ENCODE measurements around the gene TPRG1L.
"Not testable (repeated sequence)": the region's sequence is repeated elsewhere in the genome, so short reads cannot be mapped to it uniquely, and the experiment has no call there.

The TPRG1L gene

DNA sequence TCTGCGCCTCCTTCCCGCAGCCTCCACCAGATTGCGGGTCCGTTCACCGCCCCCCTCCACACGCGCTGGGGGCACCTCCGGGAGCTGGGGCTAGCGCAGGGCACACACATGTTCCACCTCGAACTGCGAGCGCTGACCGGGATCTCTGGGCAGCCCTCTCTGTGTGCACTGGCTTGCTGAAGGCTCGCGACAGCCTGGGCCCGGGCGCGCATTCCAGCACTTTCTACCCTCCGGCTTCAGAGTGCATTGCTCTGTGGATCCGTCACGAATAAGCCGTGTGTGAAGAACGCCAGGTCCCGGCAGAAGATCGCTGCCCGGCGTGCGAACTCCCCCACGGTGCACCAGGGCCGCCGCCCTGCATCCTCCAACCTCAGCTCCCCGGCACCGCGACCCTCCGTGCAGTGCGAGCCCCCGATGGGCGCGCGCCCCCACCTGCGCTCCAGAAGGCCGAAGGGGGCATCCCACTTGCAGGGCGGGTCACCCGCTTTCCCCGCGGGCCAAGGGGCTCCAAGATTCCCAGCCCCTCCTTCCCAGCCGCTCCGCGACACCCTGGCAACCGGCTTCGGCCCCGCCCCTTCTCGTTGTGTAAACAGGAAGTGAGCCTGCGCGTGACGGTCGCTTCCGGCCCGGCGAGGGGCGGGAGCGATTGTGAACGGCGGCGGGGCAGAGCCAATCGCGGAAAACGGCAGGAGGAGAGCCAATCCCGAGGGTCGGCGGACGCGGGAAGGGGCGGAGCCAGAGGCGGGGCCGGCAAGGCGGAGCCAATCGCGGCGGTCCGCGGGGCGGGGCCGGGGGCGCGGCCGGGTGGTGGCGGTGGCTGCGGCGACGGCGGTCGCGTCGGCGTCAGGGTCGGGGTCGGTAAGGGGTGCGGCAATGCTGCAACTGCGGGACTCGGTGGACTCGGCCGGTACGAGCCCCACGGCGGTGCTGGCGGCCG lies at the start of gene TPRG1L:
Gene TPRG1L (plus strand): TSS at position 816 of the 937 bp plus-strand sequence. CDS start 58 bp downstream, at position 874.
- H3K4me3 ChIP-seq (ENCODE audit: low read depth, low read length), result peak within 1 kb of the TSS; percentile 91
- peak; percentile 96 for DNase-seq (ENCODE audit: low read depth)
- TF ChIP-seq, protein P1, sequence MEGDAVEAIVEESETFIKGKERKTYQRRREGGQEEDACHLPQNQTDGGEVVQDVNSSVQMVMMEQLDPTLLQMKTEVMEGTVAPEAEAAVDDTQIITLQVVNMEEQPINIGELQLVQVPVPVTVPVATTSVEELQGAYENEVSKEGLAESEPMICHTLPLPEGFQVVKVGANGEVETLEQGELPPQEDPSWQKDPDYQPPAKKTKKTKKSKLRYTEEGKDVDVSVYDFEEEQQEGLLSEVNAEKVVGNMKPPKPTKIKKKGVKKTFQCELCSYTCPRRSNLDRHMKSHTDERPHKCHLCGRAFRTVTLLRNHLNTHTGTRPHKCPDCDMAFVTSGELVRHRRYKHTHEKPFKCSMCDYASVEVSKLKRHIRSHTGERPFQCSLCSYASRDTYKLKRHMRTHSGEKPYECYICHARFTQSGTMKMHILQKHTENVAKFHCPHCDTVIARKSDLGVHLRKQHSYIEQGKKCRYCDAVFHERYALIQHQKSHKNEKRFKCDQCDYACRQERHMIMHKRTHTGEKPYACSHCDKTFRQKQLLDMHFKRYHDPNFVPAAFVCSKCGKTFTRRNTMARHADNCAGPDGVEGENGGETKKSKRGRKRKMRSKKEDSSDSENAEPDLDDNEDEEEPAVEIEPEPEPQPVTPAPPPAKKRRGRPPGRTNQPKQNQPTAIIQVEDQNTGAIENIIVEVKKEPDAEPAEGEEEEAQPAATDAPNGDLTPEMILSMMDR (IDR thresholded peaks at IDR 0.05; ENCODE audit: insufficient read depth, low read depth, low read length, missing control alignments), result no peak

DNA sequence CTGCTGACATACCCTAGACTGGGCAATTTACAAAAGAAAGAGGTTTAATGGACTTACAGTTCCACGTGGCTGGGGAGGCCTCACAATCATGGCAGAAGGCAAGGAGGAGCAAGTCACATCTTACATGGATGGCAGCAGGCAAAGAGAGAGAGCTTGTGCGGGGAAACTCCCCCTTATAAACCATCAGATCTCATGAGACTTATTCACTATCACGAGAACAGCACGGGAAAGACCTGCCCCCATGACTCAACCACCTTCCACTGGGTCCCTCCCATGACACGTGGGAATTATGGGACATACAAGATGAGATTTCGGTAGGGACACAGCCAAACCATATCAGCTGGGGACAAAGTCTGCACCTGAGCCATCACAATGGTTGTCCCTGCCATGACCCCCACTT lies 49.3 kb upstream of the TPRG1L start:
- not testable (repeated sequence) for H3K4me3 ChIP-seq (ENCODE audit: low read depth, low read length); DNase-seq (ENCODE audit: low read depth)

DNA sequence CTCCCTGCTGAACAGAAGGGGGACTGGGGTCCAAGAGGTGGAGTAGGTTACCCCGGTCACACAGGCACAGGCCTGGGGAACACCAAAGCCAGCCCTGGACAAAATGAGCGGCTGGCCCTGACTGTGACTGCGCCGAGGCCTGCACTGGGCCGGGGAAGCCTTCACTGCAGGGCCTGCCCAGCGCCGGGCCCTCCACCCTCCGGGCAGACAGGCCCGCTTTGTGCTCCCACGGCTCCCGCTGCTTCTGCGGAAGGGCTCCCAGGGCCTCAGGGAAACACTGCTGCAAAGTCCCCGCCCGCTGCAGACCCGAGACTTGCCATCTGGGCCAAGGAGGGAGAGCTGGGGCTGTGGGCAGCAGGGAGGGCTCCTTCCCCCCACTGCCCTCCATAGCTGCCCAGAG lies 48.8 kb upstream of the TPRG1L start:
- no peak for DNase-seq (ENCODE audit: low read depth)

DNA sequence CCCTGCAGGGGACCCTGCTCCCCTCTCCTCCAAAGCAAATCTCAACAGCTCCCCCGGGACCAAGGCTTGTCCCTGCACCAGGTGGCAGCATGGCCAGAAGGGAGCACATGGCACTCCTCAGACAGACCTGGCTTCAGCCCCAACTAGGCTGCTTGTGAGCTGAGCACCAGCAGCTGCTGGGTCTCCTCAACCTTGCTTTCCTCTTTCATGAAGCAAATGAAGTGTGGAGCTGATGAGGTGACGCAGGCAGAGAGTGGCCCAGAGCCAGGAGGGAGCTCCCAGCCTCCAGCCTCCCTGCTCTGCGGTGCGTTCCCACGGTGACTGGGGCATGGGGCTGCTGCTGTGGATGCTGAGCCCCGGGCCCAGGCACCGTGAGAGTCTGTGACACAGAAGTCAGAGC lies 47.5 kb upstream of the TPRG1L start:
- TF ChIP-seq, protein P1 (IDR thresholded peaks at IDR 0.05; ENCODE audit: insufficient read depth, low read depth, low read length, missing control alignments), result no peak
- DNase-seq (ENCODE audit: low read depth), result peak; percentile 9
- H3K4me3 ChIP-seq (ENCODE audit: low read depth, low read length), result no peak overlapping the region

More for the DNA sequence above, 48.8 kb upstream of the TPRG1L start:
- TF ChIP-seq, protein P1 (IDR thresholded peaks at IDR 0.05; ENCODE audit: insufficient read depth, low read depth, low read length, missing control alignments), result no peak
- no peak overlapping the region for H3K4me3 ChIP-seq (ENCODE audit: low read depth, low read length)

DNA sequence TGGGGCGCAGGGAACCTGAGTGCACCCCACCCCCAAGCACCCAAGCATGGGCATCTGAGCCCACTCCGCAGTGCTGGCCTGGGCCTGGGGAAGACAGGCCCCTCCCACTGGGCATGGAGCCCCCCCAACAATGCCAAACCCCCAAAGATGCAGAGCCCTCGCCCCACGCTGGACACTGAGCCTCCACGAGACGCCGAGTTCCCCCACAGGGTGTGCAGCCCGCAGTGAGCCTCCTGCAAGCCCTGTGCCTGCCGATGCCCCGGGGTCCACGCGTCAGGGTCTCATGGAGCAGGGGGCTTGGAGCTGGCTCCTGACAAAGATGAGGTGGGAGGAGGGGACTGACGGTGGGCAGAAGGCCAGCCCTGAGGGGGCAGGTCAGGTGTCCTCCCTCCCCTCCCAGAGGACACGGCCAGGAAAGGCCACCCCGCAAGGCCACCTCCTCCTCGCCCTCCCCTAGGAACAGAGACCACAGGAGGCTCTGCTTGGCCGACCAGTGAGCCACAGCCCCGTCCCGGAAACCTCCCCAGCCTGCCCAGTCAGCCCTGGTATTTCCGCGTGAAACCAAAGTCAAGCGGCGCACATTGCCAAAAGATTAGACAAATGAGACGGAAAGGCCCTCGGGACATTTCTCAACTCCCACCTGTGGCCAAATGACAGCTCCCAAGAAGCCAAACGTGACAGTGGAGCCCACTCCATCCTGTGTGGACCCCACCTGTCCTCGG lies 46.9 kb upstream of the TPRG1L start:
- peak; percentile 35 for DNase-seq (ENCODE audit: low read depth)
- no peak overlapping the region for H3K4me3 ChIP-seq (ENCODE audit: low read depth, low read length)
- TF ChIP-seq, protein P1 (IDR thresholded peaks at IDR 0.05; ENCODE audit: insufficient read depth, low read depth, low read length, missing control alignments), result no peak

DNA sequence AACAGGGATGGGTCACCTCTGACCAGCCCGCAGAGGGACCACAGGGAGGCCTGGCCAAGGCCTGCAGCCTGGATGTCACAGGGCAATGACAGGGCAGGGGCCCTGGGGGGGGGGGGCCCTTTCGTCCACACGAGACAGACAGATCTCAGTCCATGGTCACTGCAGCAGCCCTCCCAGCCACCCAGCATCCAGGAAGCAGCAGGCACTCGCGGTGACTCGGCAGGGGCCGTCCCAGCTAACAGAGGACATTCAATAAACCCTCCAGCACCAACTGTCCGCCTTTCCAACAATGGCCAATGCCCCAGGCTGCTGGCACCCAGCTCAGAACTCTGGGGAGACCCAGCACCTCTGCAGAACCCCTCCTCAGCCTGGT lies 46.4 kb upstream of the TPRG1L start:
- no peak overlapping the region for H3K4me3 ChIP-seq (ENCODE audit: low read depth, low read length)
- no peak for DNase-seq (ENCODE audit: low read depth)
- TF ChIP-seq, protein P1 (IDR thresholded peaks at IDR 0.05; ENCODE audit: insufficient read depth, low read depth, low read length, missing control alignments), result no peak

DNA sequence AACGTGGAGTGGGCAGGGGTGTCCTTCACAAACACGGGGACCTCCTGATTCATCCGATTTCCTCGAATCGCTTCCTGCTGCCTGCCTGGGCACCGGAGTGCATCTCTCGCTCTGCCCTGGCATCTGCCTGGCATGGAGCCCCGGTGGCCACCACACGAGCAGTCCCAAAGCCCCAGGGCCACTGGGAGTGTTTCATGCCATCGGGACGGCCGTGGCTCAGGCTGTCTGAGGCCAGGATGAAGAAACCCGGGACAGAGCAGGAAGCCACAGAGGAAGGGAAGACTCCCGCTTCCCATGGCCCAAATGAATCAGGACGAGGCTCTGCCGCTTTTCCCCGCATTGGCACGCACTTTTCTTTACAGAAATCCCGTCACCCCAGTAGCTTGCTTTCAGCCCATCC lies 45.9 kb upstream of the TPRG1L start:
- TF ChIP-seq, protein P1 (IDR thresholded peaks at IDR 0.05; ENCODE audit: insufficient read depth, low read depth, low read length, missing control alignments), result no peak
- DNase-seq (ENCODE audit: low read depth), result no peak
- H3K4me3 ChIP-seq (ENCODE audit: low read depth, low read length), result no peak overlapping the region

Measured in GM12865 (cell line).